ENCODE data around the gene NBPF1. TPM values are rescaled to one million over a fixed set of nuclear protein-coding genes. Genes with fewer than 3 reads are reported as not detected.
"Not testable (repeated sequence)": the region's sequence is repeated elsewhere in the genome, so short reads cannot be mapped to it uniquely, and the experiment has no call there.

The NBPF1 gene
- total RNA-seq, 4 donors from 2014 or later: 38.9 to 50.9 (median 46.5) TPM

- H3K4me3 ChIP-seq (replicated peaks in 1 of 3); H3K27ac ChIP-seq; H3K27me3 ChIP-seq; H3K36me3 ChIP-seq; intact Hi-C loops (cut with DNase I); DNase-seq; H3K9me3 ChIP-seq; H3K4me1 ChIP-seq: not testable (repeated sequence)
- WGBS, 2 donors: 72 to 83% methylated on average over 3 of the region's 4 CpGs
These were observed 52.3 kb downstream of the NBPF1 start for GRCh38 chr1:16561035-16561434.

GRCh38 chr1:16560498-16560897 is 52.9 kb downstream of the NBPF1 start:
- DNase-seq; H3K4me3 ChIP-seq (replicated peaks in 1 of 3); H3K27ac ChIP-seq; H3K4me1 ChIP-seq; intact Hi-C loops (cut with DNase I); H3K9me3 ChIP-seq; H3K27me3 ChIP-seq; H3K36me3 ChIP-seq: not testable (repeated sequence)
- WGBS, 2 donors: 71 to 76% methylated on average over 5 to 6 of the region's 6 CpGs

GRCh38 chr1:16559688-16560087 is 53.7 kb downstream of the NBPF1 start:
- H3K9me3 ChIP-seq; H3K4me3 ChIP-seq (replicated peaks in 1 of 3); H3K27ac ChIP-seq; intact Hi-C loops (cut with DNase I); DNase-seq; H3K36me3 ChIP-seq; H3K27me3 ChIP-seq; H3K4me1 ChIP-seq: not testable (repeated sequence)
- WGBS, 2 donors: no CpG with 5 or more reads among the region's 5 CpGs

GRCh38 chr1:16557034-16557433 is 56.3 kb downstream of the NBPF1 start:
- H3K36me3 ChIP-seq; DNase-seq; H3K4me1 ChIP-seq; H3K27ac ChIP-seq; H3K27me3 ChIP-seq; H3K9me3 ChIP-seq; H3K4me3 ChIP-seq (replicated peaks in 1 of 3); intact Hi-C loops (cut with DNase I): not testable (repeated sequence)
- 94 to 100% methylated on average over 3 of the region's 3 CpGs for WGBS, 2 donors

- H3K9me3 ChIP-seq; H3K36me3 ChIP-seq; DNase-seq; H3K4me3 ChIP-seq (replicated peaks in 1 of 3); H3K4me1 ChIP-seq; H3K27ac ChIP-seq; intact Hi-C loops (cut with DNase I); H3K27me3 ChIP-seq: not testable (repeated sequence)
- 82 to 87% methylated on average over 5 to 8 of the region's 11 CpGs for WGBS, 2 donors
These were observed 60.1 kb downstream of the NBPF1 start for GRCh38 chr1:16553244-16553643.

GRCh38 chr1:16550212-16550918 is 63.0 kb downstream of the NBPF1 start:
- H3K36me3 ChIP-seq, H3K27me3 ChIP-seq: not testable (repeated sequence)

GRCh38 chr1:16549545-16549944 is 63.8 kb downstream of the NBPF1 start:
- intact Hi-C loops (cut with DNase I); H3K27me3 ChIP-seq; DNase-seq; H3K4me1 ChIP-seq; H3K27ac ChIP-seq; H3K4me3 ChIP-seq (replicated peaks in 1 of 3); H3K36me3 ChIP-seq; H3K9me3 ChIP-seq: not testable (repeated sequence)
- 11 to 50% methylated on average over 1 of the region's 1 CpG for WGBS, 2 donors

More at GRCh38 chr1:16550212-16550918, 63.0 kb downstream of the NBPF1 start:
- H3K27ac ChIP-seq; intact Hi-C loops (cut with DNase I); H3K4me1 ChIP-seq; DNase-seq; H3K9me3 ChIP-seq; H3K4me3 ChIP-seq (replicated peaks in 1 of 3): not testable (repeated sequence)
- WGBS, 2 donors: 67 to 100% methylated on average over 1 of the region's 1 CpG

- DNase-seq; H3K9me3 ChIP-seq; H3K27me3 ChIP-seq; intact Hi-C loops (cut with DNase I); H3K4me1 ChIP-seq; H3K4me3 ChIP-seq (replicated peaks in 1 of 3); H3K36me3 ChIP-seq; H3K27ac ChIP-seq: not testable (repeated sequence)
- 26 to 47% methylated on average over 2 to 6 of the region's 41 CpGs for WGBS, 2 donors
These were observed 65.7 kb downstream of the NBPF1 start for GRCh38 chr1:16547502-16548241.

- H3K4me1 ChIP-seq; intact Hi-C loops (cut with DNase I); H3K4me3 ChIP-seq (replicated peaks in 1 of 3); DNase-seq; H3K27me3 ChIP-seq; H3K36me3 ChIP-seq; H3K27ac ChIP-seq; H3K9me3 ChIP-seq: not testable (repeated sequence)
- WGBS, 2 donors: 31 to 56% methylated on average over 10 of the region's 16 CpGs
These were observed 67.7 kb downstream of the NBPF1 start for GRCh38 chr1:16545682-16546095.

GRCh38 chr1:16540421-16540893 is 72.9 kb downstream of the NBPF1 start:
- DNase-seq: not testable (repeated sequence)

GRCh38 chr1:16537528-16537927 is 75.8 kb downstream of the NBPF1 start:
- H3K9me3 ChIP-seq; DNase-seq; intact Hi-C loops (cut with DNase I); H3K27ac ChIP-seq; H3K4me3 ChIP-seq (replicated peaks in 1 of 3); H3K36me3 ChIP-seq; H3K27me3 ChIP-seq: not testable (repeated sequence)
- WGBS, 2 donors: 76 to 88% methylated on average over 5 to 6 of the region's 6 CpGs
- peaks cover 5 to 14% of the 10 kb centered on the region in 2 donors for H3K4me1 ChIP-seq

More at GRCh38 chr1:16540421-16540893, 72.9 kb downstream of the NBPF1 start:
- intact Hi-C loops (cut with DNase I); H3K4me1 ChIP-seq; H3K9me3 ChIP-seq; H3K27me3 ChIP-seq; H3K4me3 ChIP-seq (replicated peaks in 1 of 3); H3K27ac ChIP-seq; H3K36me3 ChIP-seq: not testable (repeated sequence)
- WGBS, 2 donors: no CpG with 5 or more reads among the region's 2 CpGs

- H3K27me3 ChIP-seq; intact Hi-C loops (cut with DNase I); H3K27ac ChIP-seq; H3K36me3 ChIP-seq; H3K9me3 ChIP-seq; H3K4me3 ChIP-seq (replicated peaks in 1 of 3); DNase-seq: not testable (repeated sequence)
- H3K4me1 ChIP-seq: peaks cover 5 to 14% of the 10 kb centered on the region in 2 donors
- 86 to 88% methylated on average over 15 of the region's 15 CpGs for WGBS, 2 donors
These were observed 76.6 kb downstream of the NBPF1 start for GRCh38 chr1:16536796-16537195.

GRCh38 chr1:16535898-16536297 is 77.5 kb downstream of the NBPF1 start:
- H3K36me3 ChIP-seq; intact Hi-C loops (cut with DNase I); H3K9me3 ChIP-seq; H3K27me3 ChIP-seq; H3K27ac ChIP-seq; DNase-seq; H3K4me3 ChIP-seq (replicated peaks in 1 of 3): not testable (repeated sequence)
- 28 to 34% methylated on average over 13 to 21 of the region's 22 CpGs for WGBS, 2 donors
- peaks cover 5 to 14% of the 10 kb centered on the region in 2 donors for H3K4me1 ChIP-seq

Measured in thyroid gland (tissue), 4 donors.